Measurements from ENCODE around the gene TTLL3. TPM values are rescaled to one million over a fixed set of nuclear protein-coding genes. Genes with fewer than 3 reads are reported as not detected.

The TTLL3 gene
- total RNA-seq, 4 donors from 2014 or later, result 39.0 to 64.6 (median 56.9) TPM

DNA sequence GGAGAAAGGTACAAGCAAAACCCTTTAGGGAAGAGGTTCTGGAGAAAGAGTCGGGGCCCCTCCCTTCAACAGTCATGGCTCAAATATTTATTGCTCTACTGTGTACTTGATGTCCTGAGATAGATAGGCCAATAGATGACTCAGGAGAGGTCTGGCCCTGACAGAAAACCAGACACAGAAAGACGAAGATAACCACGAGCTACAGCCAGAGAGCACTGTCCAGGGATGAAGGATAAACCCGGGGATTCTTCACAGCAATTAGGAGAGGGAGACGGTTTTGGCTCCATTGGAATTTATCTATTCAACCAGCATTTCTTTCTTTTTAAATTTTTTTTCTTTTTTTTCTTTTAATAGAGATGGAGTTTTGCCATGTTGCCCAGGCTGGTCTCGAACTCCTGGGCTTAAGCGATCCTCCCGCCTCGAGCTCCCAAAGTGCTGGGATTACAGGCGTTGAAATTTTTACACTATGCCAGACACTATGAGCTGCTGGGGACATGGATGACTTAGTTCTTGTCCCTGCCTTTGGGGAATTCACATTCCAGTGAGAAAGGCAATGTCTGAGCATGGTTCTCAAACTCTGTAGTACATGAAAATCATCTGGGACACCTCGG is 74.6 kb downstream of the TTLL3 start:
- whole genome bisulfite sequencing, 2 donors, result 79 to 83% methylated on average over 11 of the region's 11 CpGs
- Histone ChIP-seq H3K36me3 (no peaks in the 10 kb centered on the region), H3K27ac (no peak overlapping the region), H3K4me3 (replicated peaks in 1 of 3) (no peak overlapping the region), H3K4me1 (no peaks in the 10 kb centered on the region), H3K27me3 (no peaks in the 10 kb centered on the region), H3K9me3 (no peaks in the 10 kb centered on the region)
- DNase-seq, result no peak
- no peak for TF ChIP-seq POLR2A (IDR thresholded peaks at IDR 0.05)
- TF ChIP-seq, protein P1, sequence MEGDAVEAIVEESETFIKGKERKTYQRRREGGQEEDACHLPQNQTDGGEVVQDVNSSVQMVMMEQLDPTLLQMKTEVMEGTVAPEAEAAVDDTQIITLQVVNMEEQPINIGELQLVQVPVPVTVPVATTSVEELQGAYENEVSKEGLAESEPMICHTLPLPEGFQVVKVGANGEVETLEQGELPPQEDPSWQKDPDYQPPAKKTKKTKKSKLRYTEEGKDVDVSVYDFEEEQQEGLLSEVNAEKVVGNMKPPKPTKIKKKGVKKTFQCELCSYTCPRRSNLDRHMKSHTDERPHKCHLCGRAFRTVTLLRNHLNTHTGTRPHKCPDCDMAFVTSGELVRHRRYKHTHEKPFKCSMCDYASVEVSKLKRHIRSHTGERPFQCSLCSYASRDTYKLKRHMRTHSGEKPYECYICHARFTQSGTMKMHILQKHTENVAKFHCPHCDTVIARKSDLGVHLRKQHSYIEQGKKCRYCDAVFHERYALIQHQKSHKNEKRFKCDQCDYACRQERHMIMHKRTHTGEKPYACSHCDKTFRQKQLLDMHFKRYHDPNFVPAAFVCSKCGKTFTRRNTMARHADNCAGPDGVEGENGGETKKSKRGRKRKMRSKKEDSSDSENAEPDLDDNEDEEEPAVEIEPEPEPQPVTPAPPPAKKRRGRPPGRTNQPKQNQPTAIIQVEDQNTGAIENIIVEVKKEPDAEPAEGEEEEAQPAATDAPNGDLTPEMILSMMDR (IDR thresholded peaks at IDR 0.05), result no peak
- intact Hi-C loops (cut with DNase I), result no loop called here

Other genes with a start within 250 kb of the TTLL3 start
- gene MTMR14, start 160.8 kb upstream of the TTLL3 start, total RNA-seq, result 10 to 100 TPM; 30.0 to 35.5 (median 33.5) TPM
- not detected for gene CPNE9, start 106.4 kb upstream of the TTLL3 start, total RNA-seq
- 10 to 100 TPM; 19.4 to 36.6 (median 20.3) TPM for gene BRPF1, start 78.5 kb upstream of the TTLL3 start, total RNA-seq
- gene OGG1, start 60.3 kb upstream of the TTLL3 start, total RNA-seq, result 10 to 100 TPM; 23.7 to 46.6 (median 30.3) TPM
- gene CAMK1, start 40.3 kb upstream of the TTLL3 start, total RNA-seq, result 10 to 100 TPM; 32.1 to 44.8 (median 35.9) TPM
- 10 to 100 TPM; 64.2 to 93.3 (median 83.3) TPM for gene TADA3, start 17.8 kb upstream of the TTLL3 start, total RNA-seq
- 100 to 1,000 TPM; 155 to 232 (median 187) TPM for gene ARPC4, start 17.2 kb upstream of the TTLL3 start, total RNA-seq
- 10 to 100 TPM; 36.2 to 49.7 (median 37.5) TPM for gene RPUSD3, start 33.7 kb downstream of the TTLL3 start, total RNA-seq
- gene CIDEC, start 70.0 kb downstream of the TTLL3 start, total RNA-seq, result 1 to 10 TPM; 2.2 to 9.4 (median 3.0) TPM
- gene JAGN1, start 80.3 kb downstream of the TTLL3 start, total RNA-seq, result 10 to 100 TPM; 18.9 to 37.5 (median 32.7) TPM
- gene IL17RE, start 92.6 kb downstream of the TTLL3 start, total RNA-seq, result 1 to 10 TPM; 3.7 to 8.1 (median 6.7) TPM
- gene IL17RC, start 106.8 kb downstream of the TTLL3 start, total RNA-seq, result 10 to 100 TPM; 64.2 to 70.2 (median 68.0) TPM
- gene CRELD1, start 123.6 kb downstream of the TTLL3 start, total RNA-seq, result 100 to 1,000 TPM in 2 of 4 donors, 10 to 100 TPM in 2; 57.3 to 192 (median 96.7) TPM
- 1 to 10 TPM; 2.8 to 8.5 (median 6.6) TPM for gene PRRT3, start 142.1 kb downstream of the TTLL3 start, total RNA-seq
- gene EMC3, start 176.6 kb downstream of the TTLL3 start, total RNA-seq, result 100 to 1,000 TPM in 2 of 4 donors, 10 to 100 TPM in 2; 53.1 to 160 (median 117) TPM
- 1 to 10 TPM; 2.0 to 7.9 (median 4.4) TPM for gene FANCD2, start 216.2 kb downstream of the TTLL3 start, total RNA-seq